WERI-Rb-1 (cell line): ENCODE results near the gene SHANK1.

Source experiments
- DNase-seq: peaks from one replicate; pipeline ENCODE4 v3.0.0-alpha.2; 2020
- H3K27ac ChIP-seq: fragments of 250-450 bp; sonication (Bioruptor Pico); 2 replicates; pipeline ENCODE4 v1.5.1; 2020; ENCODE audit warnings: mild to moderate bottlenecking, moderate library complexity
- H3K27me3 ChIP-seq: fragments of 250-450 bp; sonication (Bioruptor Pico); 2 replicates; pipeline ENCODE4 v1.5.1; 2021; ENCODE audit warnings: mild to moderate bottlenecking, low read depth, moderate library complexity; ENCODE audit not compliant: insufficient read depth, severe bottlenecking
- H3K36me3 ChIP-seq: fragments of 250-450 bp; sonication (Bioruptor Pico); 2 replicates; pipeline ENCODE4 v1.5.1; 2020; ENCODE audit warnings: mild to moderate bottlenecking, moderate library complexity
- H3K4me3 ChIP-seq: 2 replicates; pipeline ENCODE4 v1.5.1; 2011; ENCODE audit warnings: low read depth, mild to moderate bottlenecking, control low read depth, low read length
- H3K9me3 ChIP-seq: fragments of 250-450 bp; sonication (Bioruptor Pico); 2 replicates; pipeline ENCODE4 v1.5.1; 2021; ENCODE audit warnings: mild to moderate bottlenecking, moderate library complexity; ENCODE audit not compliant: severe bottlenecking
- CTCF ChIP-seq: IDR thresholded peaks from 2 replicates; pipeline ENCODE4 v1.5.1; 2011; ENCODE audit warnings: low read depth, mild to moderate bottlenecking, control low read depth, inconsistent platforms, low read length

SHANK1 gene

GRCh38 chr19:50717026-50717723 is 2.4 kb downstream of the SHANK1 start:
- H3K4me3 ChIP-seq, result no peak overlapping the region
- no peak for DNase-seq

GRCh38 chr19:50716178-50717025 is 3.2 kb downstream of the SHANK1 start:
- Histone ChIP-seq H3K27ac (no peak overlapping the region), H3K27me3 (peaks cover 8% of the 10 kb centered on the region), H3K9me3 (no peaks in the 10 kb centered on the region), H3K36me3 (no peaks in the 10 kb centered on the region), H3K4me3 (no peak overlapping the region)
- no peak for DNase-seq
- TF ChIP-seq CTCF, result no peak

More at GRCh38 chr19:50717026-50717723, 2.4 kb downstream of the SHANK1 start:
- Histone ChIP-seq H3K9me3 (no peaks in the 10 kb centered on the region), H3K36me3 (no peaks in the 10 kb centered on the region), H3K27ac (no peak overlapping the region), H3K27me3 (peaks cover 8% of the 10 kb centered on the region)
- TF ChIP-seq CTCF, result no peak

DNA sequence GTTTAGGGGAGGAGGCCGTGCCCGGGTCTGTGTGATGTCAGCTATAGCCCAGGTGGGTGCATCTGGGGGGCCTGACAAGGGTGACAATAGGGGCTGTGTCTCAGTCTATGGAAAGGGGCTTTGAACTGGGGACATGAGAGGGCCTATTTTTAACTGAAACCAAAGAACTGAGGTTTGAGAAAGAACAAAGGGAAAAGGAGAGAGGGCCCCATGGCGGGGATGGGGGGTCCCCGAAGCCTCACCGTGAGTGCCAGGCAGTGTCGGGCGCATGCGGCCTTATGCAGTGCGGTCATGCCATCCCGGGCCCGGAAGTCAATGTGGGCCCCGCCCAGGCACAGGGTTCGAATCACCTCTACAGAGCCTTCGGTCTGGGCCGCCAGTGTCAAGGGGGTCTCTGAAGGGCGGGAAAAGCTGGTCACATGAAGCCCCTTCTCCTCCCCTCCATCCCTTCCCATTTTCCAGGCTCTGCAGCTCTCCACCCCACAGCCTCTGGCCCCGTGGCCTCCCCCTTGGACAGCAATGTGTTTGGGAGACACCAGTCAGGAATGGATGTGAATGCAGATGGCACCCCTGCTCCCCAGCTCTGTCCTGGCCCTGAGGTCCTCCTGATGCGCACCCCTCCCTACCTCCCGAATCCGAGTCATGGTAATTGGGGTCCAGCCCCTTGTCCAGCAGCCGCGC is 5.9 kb downstream of the SHANK1 start:
- Histone ChIP-seq H3K27ac (no peak overlapping the region), H3K36me3 (no peaks in the 10 kb centered on the region), H3K4me3 (no peak overlapping the region), H3K27me3 (peaks cover 8% of the 10 kb centered on the region), H3K9me3 (no peaks in the 10 kb centered on the region)
- TF ChIP-seq CTCF, result no peak
- no peak for DNase-seq

GRCh38 chr19:50712833-50713232 is 6.8 kb downstream of the SHANK1 start:
- Histone ChIP-seq H3K27ac (no peak overlapping the region), H3K27me3 (peaks cover 7% of the 10 kb centered on the region), H3K36me3 (no peaks in the 10 kb centered on the region), H3K9me3 (no peaks in the 10 kb centered on the region), H3K4me3 (no peak overlapping the region)
- DNase-seq, result no peak
- TF ChIP-seq CTCF, result no peak

- Histone ChIP-seq H3K36me3 (no peaks in the 10 kb centered on the region), H3K4me3 (no peak overlapping the region), H3K9me3 (no peaks in the 10 kb centered on the region), H3K27me3 (no peaks in the 10 kb centered on the region), H3K27ac (no peak overlapping the region)
- DNase-seq, result no peak
- no peak for TF ChIP-seq CTCF
Measured at GRCh38 chr19:50711805-50712204, 7.8 kb downstream of the SHANK1 start.
